HG03460 (cell line): ENCODE data around the gene PRKAG1.

Source experiments
- ATAC-seq: cut with Tn5 transposase; IDR thresholded peaks from one replicate; pipeline ENCODE4 v1.9.1; 2021; ENCODE audit not compliant: unreplicated experiment

The PRKAG1 gene

DNA sequence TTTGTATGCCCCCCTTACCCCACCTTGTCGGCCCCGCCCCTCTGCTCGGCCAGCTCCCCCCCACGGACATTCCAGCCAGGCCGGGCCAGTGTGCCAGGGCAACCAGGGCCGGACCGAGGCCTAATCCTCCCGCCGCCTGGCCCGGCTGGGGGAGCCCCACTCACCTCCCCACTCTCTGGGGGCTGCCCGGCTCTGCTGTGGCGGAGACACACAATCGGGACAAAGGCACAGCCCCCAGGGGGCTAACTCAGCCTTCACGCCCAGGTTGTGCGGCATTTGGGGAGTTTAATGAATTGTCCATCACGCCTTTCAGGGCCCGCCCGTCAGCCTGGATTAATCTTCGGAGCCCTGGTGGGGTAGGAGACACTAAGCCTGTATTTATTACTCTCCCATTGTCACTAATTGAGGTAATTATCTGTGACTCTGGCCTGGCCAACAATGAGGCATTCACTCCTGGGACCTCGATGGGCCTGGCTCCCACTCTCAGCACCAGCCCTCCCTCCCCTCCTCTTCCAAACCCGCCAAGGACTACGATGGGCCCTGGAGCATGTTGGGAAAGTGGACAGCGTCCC, 31.8 kb downstream of the PRKAG1 start:
- ATAC-seq = no peak

DNA sequence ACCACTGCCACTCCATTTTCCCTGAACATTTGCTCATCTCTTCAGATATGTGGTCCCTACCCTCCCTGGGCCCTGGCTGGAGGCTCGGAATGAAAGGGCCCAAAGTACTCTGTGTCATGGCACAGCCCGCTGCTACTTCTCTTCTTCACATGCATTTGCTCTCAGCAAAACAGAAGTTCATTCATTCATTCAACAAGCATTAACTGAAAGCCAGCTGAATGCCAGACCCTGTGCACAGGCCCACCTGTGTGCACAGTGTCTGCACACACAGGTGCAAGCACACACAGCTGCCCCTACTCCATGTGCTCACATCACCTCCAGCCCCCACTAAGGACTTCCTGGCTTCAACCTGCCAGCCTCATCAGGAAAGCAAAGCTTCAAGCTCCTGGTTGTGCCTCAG, 32.7 kb downstream of the PRKAG1 start:
- no peak for ATAC-seq

DNA sequence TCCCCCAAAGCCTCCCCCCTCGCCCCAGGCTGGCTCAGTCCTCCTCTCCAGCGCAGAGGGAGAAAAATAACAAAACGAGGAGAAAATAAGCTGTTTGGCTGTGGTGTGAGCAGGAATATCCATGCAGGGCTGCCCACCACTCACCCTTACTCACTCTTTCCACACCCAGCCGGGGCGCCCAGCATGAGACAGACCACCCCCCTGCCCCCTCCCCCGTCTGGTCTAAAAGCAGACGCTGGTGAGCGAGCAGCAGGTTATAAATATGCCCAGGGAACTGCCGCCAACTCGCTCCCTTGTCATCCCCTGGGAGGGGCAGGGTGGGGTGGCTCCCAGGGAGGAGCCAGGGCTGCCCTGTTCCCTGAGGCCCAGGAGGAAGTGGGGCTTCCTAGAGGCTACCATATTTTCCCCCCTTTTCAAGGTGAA, 33.1 kb downstream of the PRKAG1 start:
- ATAC-seq = no peak

DNA sequence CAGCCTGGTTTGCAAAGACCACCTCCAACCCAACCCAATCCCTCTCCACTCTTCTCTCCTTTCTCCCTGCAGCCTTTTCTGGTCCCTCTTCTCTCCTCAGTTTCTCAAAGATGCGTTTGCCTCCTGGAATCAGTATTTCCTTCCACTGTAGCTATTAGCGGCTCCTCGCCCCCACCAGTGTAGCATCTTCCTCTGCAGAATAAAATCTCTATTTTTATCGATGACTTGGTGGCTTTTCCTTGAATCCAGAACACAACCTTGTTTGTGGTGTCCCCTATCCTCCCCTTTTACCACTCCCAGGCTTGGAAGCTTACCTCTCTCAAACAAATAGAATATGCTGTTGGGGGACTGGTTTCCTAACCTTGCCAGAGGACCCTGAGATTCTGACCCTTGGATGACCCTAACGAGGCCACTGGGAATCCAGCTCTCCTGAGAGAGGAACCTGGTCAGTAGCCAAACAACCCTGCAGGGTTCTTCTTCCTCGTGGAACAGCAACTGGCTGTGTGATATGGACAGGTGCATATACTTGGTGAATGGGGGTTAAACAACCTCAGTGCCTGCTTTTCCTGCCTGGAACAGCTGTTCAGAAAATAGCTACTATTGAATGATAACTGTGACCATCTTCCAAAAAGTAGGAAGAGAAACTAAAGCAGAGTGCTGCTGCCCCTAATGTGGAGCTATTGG, 36.0 kb downstream of the PRKAG1 start:
- no peak for ATAC-seq

DNA sequence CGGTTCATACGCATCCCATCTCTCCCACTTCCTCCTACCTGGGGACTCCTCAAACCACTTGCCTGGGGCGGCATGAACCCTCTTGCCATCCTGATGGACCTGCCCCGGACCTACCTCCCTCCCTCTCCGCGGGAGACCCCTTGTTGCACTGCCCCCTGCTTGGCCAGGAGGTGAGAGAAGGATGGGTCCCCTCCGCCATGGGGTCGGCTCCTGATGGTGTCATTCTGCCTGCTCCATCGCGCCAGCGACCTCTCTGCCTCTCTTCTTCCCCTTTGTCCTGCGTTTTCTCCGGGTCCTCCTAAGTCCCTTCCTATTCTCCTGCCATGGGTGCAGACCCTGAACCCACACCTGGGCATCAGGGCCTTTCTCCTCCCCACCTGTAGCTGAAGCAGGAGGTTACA, 36.8 kb downstream of the PRKAG1 start:
- ATAC-seq = no peak

DNA sequence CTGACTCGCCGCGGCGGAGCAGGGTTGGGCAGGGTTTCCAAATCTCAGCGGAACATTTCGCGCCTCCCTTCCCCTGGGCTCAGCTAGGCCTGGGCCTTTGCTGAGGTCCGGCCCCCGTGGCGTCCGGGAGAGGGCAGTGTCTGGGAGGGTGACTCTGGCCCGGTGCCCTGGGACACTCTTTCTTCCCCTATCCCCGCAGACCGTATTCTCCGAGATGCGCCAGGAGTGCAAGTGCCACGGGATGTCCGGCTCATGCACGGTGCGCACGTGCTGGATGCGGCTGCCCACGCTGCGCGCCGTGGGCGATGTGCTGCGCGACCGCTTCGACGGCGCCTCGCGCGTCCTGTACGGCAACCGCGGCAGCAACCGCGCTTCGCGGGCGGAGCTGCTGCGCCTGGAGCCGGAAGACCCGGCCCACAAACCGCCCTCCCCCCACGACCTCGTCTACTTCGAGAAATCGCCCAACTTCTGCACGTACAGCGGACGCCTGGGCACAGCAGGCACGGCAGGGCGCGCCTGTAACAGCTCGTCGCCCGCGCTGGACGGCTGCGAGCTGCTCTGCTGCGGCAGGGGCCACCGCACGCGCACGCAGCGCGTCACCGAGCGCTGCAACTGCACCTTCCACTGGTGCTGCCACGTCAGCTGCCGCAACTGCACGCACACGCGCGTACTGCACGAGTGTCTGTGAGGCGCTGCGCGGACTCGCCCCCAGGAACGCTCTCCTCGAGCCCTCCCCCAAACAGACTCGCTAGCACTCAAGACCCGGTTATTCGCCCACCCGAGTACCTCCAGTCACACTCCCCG, 37.4 kb downstream of the PRKAG1 start:
- no peak for ATAC-seq

DNA sequence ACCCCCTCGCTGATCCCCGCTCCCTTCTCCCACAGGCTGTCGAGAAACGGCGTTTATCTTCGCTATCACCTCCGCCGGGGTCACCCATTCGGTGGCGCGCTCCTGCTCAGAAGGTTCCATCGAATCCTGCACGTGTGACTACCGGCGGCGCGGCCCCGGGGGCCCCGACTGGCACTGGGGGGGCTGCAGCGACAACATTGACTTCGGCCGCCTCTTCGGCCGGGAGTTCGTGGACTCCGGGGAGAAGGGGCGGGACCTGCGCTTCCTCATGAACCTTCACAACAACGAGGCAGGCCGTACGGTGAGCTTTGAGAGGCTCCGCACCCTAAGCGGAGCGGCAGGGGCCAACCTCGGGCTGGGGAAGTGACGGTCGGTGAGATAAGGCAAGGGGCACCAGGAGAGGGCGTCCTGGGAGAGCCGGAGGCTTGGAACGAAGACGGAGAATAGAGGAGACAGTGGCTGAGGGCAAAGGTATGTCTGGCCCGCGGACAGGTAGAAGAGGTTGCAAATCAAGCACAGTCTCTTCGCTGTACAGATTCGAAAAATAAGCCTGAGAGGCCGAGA, 38.1 kb downstream of the PRKAG1 start:
- no peak for ATAC-seq

DNA sequence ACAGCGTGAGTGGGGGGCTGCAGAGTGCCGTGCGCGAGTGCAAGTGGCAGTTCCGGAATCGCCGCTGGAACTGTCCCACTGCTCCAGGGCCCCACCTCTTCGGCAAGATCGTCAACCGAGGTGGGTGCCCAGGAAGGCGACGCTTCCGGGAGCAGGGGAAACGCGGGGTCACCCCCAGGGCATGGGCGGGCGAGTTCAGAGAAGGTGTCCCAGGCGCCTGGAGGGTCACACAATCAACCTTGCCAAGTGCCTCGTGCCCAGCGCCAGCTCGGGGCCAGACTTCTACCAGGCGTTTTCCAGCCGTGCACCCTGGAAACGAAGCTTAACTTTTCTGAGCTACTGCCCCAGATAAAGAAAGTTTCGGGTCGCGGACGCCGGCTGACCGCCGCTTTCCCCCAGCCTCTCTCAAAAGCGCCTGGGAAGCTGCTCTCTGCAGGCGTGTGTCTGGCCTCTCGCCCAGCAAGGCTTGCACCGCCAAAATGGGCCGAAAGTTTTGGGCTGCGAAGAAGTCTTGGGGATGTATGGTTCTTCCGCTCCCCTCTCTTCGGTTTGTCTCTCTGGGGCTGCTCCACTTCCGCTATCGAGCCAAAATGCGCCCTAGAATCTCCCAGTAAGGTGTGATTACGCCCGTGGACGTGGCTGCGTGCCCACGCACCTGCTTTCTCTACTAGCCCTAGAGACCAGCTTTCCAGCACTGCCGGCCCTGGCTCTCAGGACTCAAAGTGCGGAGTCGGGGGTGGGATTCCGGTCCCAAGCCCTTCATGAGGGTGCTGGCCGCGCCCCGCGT, 38.8 kb downstream of the PRKAG1 start:
- ATAC-seq = no peak

DNA sequence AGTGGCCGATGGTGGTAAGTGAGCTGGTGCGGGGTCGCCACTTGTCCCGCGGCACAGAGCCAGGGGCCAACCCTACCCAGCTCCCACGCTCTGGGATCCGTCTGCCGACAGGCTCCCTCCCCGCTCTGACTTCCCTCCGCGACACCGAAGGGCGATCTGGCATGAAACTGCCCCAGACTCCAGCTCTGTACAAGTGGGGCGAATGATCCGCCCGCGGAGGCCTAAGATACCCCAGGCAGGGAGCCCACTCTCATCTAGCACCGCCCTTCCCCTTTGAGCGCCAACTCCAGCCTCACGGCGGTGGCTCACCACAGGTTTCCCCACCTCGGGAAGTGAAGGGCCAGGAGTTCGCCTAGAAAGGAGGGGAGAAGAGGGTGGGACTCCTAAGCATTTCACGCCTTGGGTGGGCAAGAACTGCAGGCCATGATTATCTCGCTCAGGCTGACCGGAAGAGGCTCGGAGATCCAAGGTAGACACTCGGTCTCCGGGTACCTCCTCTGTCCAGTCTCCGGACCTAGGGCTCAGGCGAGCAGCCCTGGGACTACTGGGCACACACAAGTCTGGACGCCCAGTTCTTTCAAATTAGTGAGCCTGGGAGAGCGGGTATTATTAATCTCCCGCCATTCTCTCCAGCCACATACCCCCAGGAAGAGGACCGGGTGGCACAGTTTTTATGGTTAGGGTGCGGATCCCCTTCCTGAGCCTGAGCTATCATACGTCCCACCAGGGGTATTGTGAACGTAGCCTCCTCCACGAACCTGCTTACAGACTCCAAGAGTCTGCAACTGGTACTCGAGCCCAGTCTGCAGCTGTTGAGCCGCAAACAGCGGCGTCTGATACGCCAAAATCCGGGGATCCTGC, 39.6 kb downstream of the PRKAG1 start:
- ATAC-seq = no peak

DNA sequence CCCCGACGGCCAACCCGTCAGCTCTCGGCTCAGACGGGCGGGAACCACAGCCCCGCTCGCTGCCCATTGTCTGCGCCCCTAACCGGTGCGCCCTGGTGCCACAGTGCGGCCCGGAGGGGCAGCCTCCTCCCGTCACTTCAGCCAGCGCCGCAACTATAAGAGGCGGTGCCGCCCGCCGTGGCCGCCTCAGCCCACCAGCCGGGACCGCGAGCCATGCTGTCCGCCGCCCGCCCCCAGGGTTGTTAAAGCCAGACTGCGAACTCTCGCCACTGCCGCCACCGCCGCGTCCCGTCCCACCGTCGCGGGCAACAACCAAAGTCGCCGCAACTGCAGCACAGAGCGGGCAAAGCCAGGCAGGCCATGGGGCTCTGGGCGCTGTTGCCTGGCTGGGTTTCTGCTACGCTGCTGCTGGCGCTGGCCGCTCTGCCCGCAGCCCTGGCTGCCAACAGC, 40.3 kb downstream of the PRKAG1 start, which contains the start of gene WNT1:
Gene WNT1, plus strand, starts transcription at position 32 of the 450 bp plus-strand sequence. Its CDS starts 329 bp downstream, at position 361.
- ATAC-seq = no peak

DNA sequence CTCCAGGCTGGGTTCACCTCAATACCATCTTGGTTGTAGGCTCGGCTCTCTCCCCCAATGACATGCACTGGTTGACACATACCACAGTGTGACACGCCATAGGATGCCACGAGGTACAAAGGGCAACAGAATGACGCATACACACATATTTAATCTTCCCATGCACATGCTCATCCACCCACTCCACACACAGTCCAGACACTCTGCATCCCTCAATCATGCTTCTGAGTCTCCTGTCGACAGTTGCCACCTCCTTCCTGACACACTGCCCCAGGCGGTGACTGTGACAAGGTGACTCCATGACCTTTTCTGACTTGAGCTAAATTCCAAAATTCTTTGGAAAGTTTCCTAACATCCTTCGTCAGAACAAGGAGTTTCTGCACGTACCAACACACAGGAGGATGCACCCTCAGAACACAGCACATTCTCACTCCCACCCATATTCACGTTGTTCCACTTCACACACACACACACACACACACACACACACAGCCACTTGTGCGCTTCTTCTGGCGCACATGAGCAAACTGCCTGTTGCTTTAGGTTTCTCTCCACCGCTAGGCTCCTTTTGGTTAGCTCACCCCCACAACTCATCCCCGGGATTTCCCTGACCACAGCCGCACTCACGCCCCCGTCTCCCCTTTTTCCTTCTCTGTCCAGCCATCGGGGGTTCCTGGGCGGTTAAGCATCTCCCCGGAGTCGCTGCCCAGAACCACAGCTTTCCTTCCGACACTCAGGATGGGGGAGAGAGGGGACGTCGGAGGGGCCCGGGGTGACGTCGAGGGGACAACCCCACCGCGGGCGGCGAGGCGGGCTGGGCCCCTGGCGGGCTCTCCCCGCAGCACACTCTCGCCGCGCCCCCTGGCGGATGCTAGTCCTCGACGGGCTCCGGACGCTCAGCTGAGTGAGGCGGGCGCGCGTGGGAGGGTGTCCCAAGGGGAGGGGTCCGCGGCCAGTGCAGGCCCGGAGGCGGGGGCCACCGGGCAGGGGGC, 41.0 kb downstream of the PRKAG1 start:
- ATAC-seq = peak; percentile 45

DNA sequence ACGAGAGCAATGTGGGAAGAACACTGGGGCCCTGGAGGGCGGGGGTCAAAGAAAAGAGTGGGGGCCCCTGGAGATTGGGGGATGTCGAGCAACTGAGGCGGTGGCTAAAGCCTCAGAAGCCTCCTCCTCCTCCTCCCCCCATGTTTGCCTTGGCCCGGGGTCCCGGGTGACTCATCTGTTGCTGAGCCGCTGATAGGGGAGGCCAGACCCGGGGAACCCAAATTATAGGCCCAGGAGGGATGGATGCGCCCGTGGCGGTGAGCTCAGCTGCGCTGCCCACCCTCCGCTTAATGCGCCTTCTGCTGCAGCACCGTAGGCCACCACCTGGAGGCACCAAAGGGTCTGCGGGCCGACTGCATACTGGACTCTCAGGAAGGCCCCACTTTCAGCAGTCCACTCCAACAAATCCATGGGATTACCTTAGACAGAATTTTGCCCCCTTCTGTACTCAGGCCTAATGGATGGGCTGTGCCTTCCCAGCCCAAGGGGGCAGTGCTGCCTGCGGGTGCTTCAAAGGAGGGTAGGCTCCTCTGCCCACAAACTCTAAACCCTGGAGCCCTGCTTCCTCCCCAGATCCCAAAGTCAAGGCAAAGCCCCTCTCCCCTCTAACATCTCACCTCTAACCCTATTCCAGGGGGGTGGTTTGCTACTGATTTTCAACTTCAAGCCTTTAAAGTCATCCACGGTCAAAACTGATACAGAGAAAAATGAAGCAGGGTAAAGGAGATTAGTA, 44.5 kb downstream of the PRKAG1 start:
- ATAC-seq = no peak

DNA sequence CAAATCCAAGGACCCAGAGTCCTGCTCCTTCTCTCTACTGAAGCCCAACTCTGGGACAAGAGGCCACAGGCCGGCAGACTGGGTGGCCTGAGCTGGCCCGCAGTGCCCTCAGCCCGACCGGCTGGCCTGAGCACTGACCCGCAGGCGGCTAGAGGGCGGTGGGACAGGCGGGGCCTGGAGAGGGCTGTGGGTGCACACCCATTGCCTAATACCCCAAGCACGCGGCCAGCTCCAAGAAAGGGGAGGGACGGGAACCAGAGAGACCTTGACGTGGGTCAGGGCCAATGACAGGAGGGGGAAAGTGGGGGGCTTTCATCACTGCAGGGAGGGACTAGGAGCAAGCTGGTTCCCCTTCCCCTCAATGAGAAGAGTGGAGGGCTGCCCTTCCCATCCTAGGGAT, 45.0 kb downstream of the PRKAG1 start:
- no peak for ATAC-seq

DNA sequence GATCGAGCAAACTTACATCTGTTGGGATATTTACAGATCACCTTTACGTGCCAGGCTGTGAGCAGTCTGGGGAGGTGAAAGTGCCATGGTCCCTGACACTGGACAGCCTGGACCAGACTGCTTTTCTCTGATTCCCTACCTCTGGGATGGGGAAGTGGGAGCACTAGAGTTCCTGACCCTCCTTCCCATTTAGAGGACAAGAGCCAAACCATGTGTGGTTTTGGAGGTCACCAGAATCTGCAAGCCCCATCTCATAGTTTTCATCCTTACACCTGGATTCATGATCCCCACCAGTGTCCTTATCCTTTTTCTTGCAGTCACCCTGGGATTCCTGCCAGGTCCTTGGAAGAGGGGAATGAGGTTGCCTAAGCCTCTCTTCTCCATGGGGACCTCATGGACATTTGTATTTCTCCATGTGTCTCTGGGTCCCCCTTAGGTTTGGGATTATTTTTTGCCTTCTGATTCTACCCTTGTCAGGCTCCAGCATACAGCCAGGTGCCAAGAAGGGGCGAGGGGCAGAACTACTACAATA, 45.6 kb downstream of the PRKAG1 start:
- no peak for ATAC-seq

DNA sequence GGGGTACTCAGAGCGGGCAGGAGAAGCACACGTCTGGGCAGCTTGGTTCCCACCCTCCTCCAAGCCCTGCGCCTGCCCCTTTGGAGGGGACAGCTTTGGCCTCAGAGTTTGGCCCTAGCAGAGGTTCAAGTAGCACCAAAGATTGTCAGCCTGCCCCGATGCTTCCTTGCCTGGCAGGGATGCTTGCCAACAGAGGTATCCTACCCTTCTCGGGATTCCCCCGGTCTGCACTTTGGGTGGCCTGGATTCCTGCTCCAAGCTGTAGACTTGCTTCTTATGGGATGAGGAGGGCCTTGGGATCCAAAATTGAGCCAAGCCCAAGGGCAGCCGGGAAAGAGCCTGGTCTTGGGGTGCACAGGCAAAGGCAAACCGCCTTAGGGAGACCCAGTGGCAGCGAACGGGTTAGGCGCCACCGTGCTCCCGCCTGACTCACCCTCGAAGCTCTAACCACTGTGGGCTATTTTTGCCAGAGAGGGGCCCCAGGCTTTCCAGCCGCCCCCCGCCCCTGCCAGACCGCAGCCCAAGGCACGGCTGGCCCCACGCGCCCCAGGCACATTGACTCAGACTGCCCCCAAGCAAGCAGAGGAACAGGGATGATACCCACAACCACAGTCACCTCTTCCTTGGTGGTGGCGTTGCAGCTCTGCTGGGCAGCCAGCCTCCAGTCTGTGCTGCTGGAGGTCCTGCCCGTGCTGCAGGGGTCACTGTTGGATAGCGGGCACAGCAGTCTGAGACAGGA, 46.2 kb downstream of the PRKAG1 start:
- no peak for ATAC-seq

DNA sequence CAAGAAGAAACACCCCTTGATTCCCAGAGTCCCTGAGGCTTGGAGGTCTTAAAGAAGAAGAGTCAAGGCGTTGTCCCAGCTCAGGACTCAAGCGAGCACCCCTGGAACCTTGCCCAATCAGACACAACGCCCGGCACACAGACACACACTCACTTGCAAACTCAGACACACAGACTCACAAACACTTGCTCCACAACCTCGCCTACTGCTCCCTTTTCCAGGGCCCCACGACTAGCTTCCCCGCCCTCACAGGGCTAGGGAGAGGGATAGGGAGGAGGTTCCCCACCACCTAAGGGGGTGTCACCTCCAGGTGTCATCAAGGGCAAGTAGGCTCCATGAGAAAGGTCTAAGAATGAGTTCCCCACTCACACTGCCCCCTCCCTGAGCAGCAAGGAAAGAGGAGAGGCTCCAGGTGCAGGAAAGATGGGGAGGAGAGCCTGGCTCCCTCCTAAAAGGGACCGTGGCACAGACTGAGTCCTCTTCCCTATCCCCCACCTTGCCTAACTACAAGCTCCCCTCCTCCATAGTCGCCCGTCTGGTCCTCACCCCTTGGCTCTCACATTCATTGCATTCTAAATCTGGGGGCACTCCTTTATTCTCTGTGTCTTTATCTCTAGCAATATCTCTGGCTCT, 47.8 kb downstream of the PRKAG1 start:
- ATAC-seq = no peak
